ENCODE results near the gene KIF23.

The KIF23 gene

DNA sequence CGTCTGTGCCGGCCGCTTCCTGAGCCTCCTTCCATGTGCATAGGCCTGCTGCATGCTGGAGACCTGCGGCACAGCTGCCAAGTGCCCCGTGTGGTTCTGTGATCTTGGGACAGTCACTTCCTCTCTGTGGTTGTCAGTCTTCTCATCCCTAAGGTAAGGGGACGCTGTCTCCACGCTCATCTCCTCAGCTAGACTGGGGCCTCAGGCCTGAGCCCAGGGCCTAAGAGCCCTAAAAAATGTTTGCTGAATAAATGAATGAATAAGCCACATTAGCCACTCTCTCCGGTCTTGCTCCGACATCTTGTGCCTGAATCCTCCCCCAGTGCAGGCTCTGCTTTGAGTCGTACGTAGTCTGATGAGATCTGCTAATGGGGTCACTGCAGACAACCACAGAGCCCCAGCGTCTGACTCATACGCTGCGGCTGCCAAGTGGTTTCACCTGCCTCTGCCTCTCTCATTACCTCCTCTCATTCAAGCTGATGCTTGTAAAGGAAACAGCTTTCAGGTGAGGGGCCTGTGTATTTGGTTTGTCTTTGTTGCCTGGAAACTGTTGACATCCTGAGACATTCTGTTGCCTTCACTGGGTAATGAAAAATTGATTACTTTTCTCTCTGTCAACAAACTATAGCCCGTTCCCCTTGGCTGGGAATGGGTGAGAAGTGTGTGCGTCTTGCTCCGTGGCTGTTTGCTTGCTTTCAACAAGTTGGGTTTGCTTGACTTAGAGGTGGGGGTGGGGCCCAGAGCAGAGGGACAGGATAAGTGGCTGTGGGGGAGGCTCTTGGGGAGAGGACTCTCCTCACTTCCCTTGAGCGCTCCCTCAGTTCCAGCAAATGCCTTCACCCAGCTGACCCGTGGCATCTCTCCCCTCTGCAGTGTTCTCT lies 54.3 kb downstream of the KIF23 start:
- DNase-seq, result peak; percentile 50

GRCh38 chr15:69469467-69470201 lies 55.5 kb downstream of the KIF23 start:
- DNase-seq, result no peak

DNA sequence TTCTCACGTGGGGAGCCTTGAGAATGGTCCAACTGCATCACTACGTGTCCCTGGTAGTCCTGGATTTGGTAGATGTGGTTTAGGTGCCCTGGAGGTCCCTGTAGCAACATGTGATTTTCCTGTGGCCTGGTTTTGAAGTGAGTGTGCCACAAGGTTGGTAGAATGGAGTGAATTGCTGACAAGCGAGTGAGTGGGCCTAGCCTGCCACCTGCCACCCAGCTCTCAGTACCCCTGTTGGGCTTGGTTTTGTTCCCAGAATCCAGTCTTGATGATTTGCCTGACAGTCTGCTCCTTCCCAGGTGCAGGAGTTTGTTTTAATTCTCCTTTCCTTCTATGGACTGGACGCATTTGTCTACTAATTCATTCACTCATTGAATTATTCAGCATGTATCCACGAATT lies 57.9 kb downstream of the KIF23 start:
- no peak for DNase-seq

- DNase-seq, result no peak
Observed at GRCh38 chr15:69472562-69472961, 58.4 kb downstream of the KIF23 start.

GRCh38 chr15:69474291-69474690 lies 60.1 kb downstream of the KIF23 start:
- no peak for DNase-seq

GRCh38 chr15:69474846-69475455 lies 60.8 kb downstream of the KIF23 start:
- no peak for DNase-seq

DNA sequence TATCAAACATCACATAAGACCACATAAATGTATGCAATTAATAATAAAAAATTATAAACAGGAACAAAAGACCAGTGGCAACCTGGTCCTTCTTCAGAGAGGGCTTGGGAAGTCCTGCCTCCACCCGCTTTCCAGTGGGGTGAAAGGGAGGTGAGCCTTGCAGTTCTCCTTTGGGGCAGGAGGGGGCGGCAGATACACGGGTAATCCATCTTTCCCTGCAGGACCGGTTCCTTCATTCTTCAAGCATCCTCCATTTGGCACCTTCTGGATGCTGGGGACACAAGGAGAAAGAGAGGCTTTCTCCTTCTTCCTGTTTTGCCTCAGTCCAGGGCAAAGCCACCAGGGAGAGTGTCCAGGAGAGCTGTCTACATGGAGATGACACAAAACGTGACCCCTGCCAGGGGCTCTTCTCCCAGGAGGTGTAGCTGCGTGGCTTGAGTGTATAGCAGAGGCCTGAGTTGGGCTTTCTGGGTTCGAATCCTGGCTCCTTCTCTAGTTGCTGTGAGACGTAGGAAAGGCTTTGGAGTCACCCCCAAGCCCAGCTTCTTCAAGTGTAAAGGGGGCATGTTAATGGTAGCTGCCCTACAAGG lies 61.7 kb downstream of the KIF23 start:
- peak; percentile 67 for DNase-seq

DNA sequence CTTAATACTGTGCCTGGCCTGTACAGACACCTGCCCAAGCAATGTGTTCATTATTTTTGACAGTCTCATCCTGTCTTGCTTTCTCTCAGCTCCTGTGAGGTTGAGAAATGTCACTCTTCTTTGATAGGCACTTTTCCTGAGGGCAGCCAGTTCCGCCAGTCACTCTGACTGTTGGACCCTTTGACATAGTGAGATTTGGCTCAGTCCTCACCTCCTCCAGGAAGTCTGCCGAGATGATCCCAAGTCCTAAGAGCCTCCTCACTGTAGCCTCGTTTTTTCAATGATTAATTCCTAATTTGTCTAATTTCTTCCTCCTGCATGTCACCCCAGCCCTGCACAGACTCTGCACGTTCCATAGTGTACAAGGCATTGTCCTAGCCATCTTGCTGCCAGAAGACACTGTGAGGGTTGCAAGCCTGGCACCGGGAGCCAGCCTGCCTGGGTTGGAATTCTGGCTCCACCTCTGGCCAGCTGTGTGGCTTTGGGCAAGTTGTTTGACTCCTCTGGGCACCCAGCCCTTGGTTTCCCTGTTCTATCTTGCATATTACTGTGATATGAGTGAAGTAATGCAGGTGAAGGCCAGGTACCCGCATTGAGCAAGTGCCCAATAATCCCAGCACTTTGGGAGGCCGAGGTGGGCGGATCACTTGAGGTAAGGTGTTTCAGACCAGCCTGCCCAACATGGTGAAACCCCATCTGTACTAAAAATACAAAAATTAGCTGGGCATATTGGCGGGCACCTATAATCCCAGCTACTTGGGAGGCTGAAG lies 62.7 kb downstream of the KIF23 start:
- DNase-seq, result no peak

DNA sequence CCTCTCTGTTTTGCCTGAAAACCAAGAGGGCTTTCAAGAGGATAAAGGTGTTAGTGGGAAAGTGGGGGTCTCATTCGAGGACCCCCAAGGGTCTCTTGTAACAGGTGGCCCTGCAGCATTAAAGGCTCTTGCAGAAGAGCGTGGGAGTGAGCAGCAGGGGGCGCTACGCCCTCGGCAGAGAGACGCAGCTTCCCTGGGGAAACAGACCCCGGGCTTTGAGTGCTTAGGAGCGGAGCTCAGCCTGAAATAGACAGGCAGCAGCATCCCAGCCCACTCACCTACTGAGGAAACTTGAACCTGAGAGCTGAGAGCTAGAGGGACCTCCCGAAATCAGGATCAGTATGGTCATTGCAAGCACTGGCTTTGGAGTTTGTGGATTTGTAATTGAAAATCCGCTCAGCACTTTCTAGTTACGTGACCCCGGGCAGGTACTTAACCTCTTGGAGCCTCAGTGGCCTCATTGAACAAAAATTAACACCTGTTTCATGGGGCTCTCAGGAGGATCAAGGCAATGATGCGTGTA lies 64.2 kb downstream of the KIF23 start:
- peak; percentile 26 for DNase-seq

- DNase-seq, result no peak
Observed at GRCh38 chr15:69479081-69479480, 64.9 kb downstream of the KIF23 start.

GRCh38 chr15:69479971-69480370 lies 65.8 kb downstream of the KIF23 start:
- no peak for DNase-seq

- DNase-seq, result no peak
Observed at GRCh38 chr15:69480932-69481331, 66.8 kb downstream of the KIF23 start.

- DNase-seq, result no peak
Observed at GRCh38 chr15:69482686-69483256, 68.6 kb downstream of the KIF23 start.

- no peak for DNase-seq
Observed at GRCh38 chr15:69484837-69485236, 70.7 kb downstream of the KIF23 start.

DNA sequence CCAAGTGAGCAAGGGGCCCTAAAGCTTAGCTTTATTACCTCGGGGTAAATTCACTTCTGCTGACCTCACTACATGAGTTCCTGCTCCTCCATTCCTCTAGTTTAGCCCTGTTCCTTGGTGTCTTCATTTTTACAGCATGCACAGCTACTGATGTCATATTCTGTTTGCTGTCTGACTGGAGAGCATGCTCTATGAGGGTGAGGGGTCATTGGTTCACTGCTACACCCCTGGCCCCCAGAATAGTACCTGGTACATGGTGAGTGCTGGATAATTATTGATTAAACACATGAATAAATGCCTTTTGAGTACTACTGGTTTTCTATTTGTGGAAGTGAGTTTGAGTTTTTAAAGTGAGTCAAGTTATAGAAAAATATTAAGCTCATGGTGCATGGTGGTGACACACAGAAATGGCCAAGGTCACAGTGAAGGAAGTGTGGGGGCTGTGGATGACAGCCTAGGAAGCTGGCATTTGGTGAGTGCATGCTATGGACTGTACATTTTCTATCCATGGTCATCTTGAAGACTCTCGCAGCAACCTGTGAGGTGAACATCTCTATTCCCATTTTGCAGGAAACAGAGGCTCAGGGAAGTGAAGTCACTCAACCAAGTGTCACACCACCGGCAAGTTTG lies 72.4 kb downstream of the KIF23 start:
- DNase-seq, result no peak

GRCh38 chr15:69489073-69489571 lies 75.0 kb downstream of the KIF23 start:
- no peak for DNase-seq

DNA sequence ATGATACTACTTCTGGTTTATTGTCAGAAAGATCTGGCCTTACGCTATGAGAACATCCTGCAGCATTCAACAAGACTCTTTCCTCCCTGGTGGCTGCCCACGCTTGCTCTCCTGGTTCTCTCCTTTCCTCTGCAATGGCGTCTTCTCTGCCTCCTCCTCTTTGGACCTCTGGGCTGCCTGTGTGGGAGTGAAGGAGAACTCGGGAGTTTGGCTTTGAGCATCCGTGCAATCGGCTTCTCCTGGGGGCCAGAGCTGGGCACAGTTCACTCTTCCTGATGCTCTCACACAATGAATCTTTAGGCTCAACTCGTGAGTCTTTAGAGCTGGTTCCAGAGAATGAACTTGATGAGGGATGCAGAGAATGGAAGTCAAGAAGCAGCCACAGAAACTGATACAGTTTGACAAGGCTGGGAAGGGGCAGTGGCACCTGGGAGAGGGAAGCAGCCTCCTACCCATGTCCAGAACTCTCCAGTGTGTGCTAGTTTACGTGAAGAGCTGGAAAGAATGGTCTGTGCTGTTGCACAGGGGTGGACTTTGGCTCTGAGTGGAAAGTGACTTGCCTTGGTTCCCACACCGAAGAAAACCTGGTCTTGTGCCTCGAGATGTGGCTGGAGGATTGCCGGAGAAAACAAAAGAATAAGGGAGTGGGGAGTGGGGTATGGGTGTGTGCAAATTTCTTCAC lies 76.3 kb downstream of the KIF23 start:
- DNase-seq, result no peak

GRCh38 chr15:69491038-69491505 lies 76.9 kb downstream of the KIF23 start:
- no peak for DNase-seq

- DNase-seq, result no peak
Observed at GRCh38 chr15:69493406-69493805, 79.3 kb downstream of the KIF23 start.

GRCh38 chr15:69496001-69496400 lies 81.9 kb downstream of the KIF23 start:
- DNase-seq, result no peak

DNA sequence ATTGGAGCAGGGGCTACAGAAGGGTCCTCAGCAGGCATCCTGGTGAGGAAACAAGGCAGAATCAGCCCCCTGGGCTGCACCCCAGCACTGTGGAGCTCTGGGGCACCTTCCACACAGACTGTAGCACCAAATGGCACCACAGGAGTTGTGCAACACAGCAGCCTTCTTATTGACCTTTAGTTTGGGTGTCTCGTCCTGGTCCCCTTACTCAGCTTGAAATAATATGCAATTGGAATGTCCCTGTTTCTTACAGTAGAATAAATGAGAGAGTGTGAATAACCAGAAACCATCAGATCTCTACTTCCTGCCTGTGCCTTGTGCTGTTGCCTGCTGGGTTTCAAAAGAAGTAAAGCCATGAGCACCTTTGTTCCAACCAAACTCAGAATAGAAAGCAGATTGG lies 82.9 kb downstream of the KIF23 start:
- no peak for DNase-seq
